ENCODE measurements around the gene IGF1R.

Gene IGF1R

DNA sequence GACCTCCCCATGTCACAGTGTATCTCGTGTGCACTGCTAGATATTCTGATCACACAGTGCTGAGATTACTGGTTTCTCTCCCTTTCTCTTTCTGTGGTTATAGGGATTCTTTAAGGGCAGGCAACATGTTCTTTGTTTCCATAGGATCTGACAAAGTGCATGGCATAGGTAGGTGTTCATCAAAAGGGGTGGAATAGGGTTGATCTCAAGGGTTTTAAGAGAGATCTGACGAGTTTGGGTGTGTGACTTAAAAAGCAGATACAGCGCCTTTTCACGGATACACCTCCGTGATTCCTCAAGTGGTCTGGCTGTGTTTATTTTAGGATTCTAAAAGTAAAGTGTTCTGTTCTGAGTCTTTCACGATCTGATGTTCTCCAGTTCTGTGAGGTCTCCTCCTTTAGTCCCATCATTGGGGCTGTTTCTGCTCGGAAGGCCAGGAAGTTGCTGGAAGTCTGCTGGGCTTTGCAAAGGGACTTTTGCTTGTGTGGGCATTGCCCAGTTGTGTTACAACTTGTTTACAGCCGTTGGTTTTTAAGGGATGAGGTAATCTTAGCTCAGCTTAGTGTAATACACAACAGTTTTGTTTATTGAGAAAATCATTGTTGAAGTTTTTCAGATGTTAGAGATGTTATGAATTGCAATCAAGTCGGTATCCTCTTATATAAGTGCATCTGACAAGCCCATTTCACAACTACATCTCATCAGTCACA is 34.8 kb downstream of the IGF1R start:
- H3K4me3 ChIP-seq (ENCODE audit: low read depth, low read length), result no peak overlapping the region
- no peaks in the 10 kb centered on the region; the same call in 1 of the 2 replicates for H3K36me3 ChIP-seq
- no peaks in the 10 kb centered on the region for H3K9me3 ChIP-seq
- peaks cover 34% of the 10 kb centered on the region for H3K4me1 ChIP-seq
- TF ChIP-seq, protein P1, sequence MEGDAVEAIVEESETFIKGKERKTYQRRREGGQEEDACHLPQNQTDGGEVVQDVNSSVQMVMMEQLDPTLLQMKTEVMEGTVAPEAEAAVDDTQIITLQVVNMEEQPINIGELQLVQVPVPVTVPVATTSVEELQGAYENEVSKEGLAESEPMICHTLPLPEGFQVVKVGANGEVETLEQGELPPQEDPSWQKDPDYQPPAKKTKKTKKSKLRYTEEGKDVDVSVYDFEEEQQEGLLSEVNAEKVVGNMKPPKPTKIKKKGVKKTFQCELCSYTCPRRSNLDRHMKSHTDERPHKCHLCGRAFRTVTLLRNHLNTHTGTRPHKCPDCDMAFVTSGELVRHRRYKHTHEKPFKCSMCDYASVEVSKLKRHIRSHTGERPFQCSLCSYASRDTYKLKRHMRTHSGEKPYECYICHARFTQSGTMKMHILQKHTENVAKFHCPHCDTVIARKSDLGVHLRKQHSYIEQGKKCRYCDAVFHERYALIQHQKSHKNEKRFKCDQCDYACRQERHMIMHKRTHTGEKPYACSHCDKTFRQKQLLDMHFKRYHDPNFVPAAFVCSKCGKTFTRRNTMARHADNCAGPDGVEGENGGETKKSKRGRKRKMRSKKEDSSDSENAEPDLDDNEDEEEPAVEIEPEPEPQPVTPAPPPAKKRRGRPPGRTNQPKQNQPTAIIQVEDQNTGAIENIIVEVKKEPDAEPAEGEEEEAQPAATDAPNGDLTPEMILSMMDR (IDR thresholded peaks at IDR 0.05; ENCODE audit: low read depth, low read length), result no peak
- DNase-seq, result no peak
- no peaks in the 10 kb centered on the region for H3K27me3 ChIP-seq

- peaks cover 39% of the 10 kb centered on the region for H3K4me1 ChIP-seq
- H3K4me3 ChIP-seq (ENCODE audit: low read depth, low read length), result no peak overlapping the region
- TF ChIP-seq, protein P1 (IDR thresholded peaks at IDR 0.05; ENCODE audit: low read depth, low read length), result no peak
- DNase-seq, result no peak
- H3K36me3 ChIP-seq, result no peaks in the 10 kb centered on the region; the same call in 1 of the 2 replicates
- no peaks in the 10 kb centered on the region for H3K27me3 ChIP-seq
- no peaks in the 10 kb centered on the region for H3K9me3 ChIP-seq
Measured at GRCh38 chr15:98683831-98684230, 35.5 kb downstream of the IGF1R start.

GRCh38 chr15:98684436-98684835 is 36.1 kb downstream of the IGF1R start:
- Histone ChIP-seq H3K36me3 (no peaks in the 10 kb centered on the region; the same call in 1 of the 2 replicates), H3K4me3 (ENCODE audit: low read depth, low read length) (no peak overlapping the region), H3K9me3 (no peaks in the 10 kb centered on the region), H3K4me1 (peaks cover 40% of the 10 kb centered on the region), H3K27me3 (no peaks in the 10 kb centered on the region)
- TF ChIP-seq, protein P1 (IDR thresholded peaks at IDR 0.05; ENCODE audit: low read depth, low read length), result no peak
- DNase-seq, result no peak

- DNase-seq, result no peak
- TF ChIP-seq, protein P1 (IDR thresholded peaks at IDR 0.05; ENCODE audit: low read depth, low read length), result no peak
- Histone ChIP-seq H3K27me3 (no peaks in the 10 kb centered on the region), H3K4me3 (ENCODE audit: low read depth, low read length) (no peak overlapping the region), H3K36me3 (peaks cover 4% of the 10 kb centered on the region; the same call in 1 of the 2 replicates), H3K9me3 (no peaks in the 10 kb centered on the region), H3K4me1 (peaks cover 46% of the 10 kb centered on the region)
Measured at GRCh38 chr15:98684995-98685525, 36.7 kb downstream of the IGF1R start.

DNA sequence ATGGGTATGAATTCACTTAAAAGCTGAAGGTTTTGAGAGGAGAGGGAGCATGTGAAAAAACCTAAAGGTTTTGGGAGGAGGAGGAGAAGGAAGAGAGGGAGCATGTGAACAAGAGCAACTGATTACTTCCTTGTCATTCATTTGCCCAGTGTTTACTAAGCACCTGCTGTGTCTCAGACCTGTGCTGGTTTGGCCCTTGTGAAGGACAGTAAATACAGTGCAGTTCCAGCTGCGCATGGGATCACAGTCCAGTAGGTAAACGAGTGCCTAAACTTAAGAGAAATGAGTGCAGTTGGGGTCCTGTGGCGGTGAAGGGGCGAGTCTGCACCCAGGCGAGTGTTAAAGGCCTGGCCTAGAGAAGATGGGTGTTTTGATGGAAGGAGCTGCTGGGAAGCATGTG is 38.6 kb downstream of the IGF1R start:
- no peaks in the 10 kb centered on the region for H3K9me3 ChIP-seq
- DNase-seq, result no peak

More for the DNA sequence above, 38.6 kb downstream of the IGF1R start:
- Histone ChIP-seq H3K4me3 (ENCODE audit: low read depth, low read length) (no peak overlapping the region), H3K36me3 (peaks cover 6% of the 10 kb centered on the region; the same call in 1 of the 2 replicates), H3K4me1 (peaks cover 38% of the 10 kb centered on the region), H3K27me3 (no peaks in the 10 kb centered on the region)
- TF ChIP-seq, protein P1 (IDR thresholded peaks at IDR 0.05; ENCODE audit: low read depth, low read length), result no peak

Measured in BE2C (cell line).